Hepatocyte (in vitro differentiated cells): ENCODE data around the gene ZBTB22. TPM values are rescaled to one million over a fixed set of nuclear protein-coding genes. Genes with fewer than 3 reads are reported as not detected.

Experiments
- DNase-seq: peaks from one replicate; pipeline ENCODE4 v3.0.0-alpha.2; 2016; ENCODE audit warnings: low spot score
- H2AFZ ChIP-seq: fragments of 200-600 bp; sonication (generic); 2 replicates; pipeline ENCODE4 v1.6.0; 2016; ENCODE audit warnings: antibody characterized with exemption, mild to moderate bottlenecking
- H3K27ac ChIP-seq: fragments of 200-600 bp; sonication (generic); 2 replicates; pipeline ENCODE4 v1.5.1; 2016; ENCODE audit warnings: mild to moderate bottlenecking
- H3K27me3 ChIP-seq: fragments of 200-600 bp; sonication (generic); 2 replicates; pipeline ENCODE4 v1.6.1; 2016
- H3K36me3 ChIP-seq: fragments of 200-600 bp; sonication (generic); replicated peaks from 2 replicates; pipeline ENCODE4 v1.5.1; 2016; ENCODE audit warnings: low read depth; ENCODE audit not compliant: insufficient read depth
- H3K4me1 ChIP-seq: fragments of 200-600 bp; sonication (generic); 2 replicates; pipeline ENCODE4 v1.5.1; 2016; ENCODE audit warnings: mild to moderate bottlenecking, moderate library complexity; ENCODE audit not compliant: insufficient read depth
- H3K4me2 ChIP-seq: fragments of 200-600 bp; sonication (generic); 2 replicates; pipeline ENCODE4 v1.6.0; 2016
- H3K4me3 ChIP-seq: fragments of 200-600 bp; sonication (generic); 2 replicates; pipeline ENCODE4 v1.5.1; 2016; ENCODE audit warnings: mild to moderate bottlenecking
- H3K79me2 ChIP-seq: fragments of 200-600 bp; sonication (generic); 2 replicates; pipeline ENCODE4 v1.6.0; 2017; ENCODE audit warnings: mild to moderate bottlenecking
- H3K9me2 ChIP-seq: fragments of 200-600 bp; sonication (generic); replicated peaks from 2 replicates; pipeline ENCODE4 v1.6.0; 2017; ENCODE audit warnings: mild to moderate bottlenecking; ENCODE audit not compliant: insufficient read depth
- H3K9me3 ChIP-seq: fragments of 200-600 bp; sonication (generic); 2 replicates; pipeline ENCODE4 v1.5.1; 2016; ENCODE audit warnings: low read depth, mild to moderate bottlenecking
- H4K20me1 ChIP-seq: fragments of 200-600 bp; sonication (generic); 2 replicates; pipeline ENCODE4 v1.6.0; 2016; ENCODE audit warnings: mild to moderate bottlenecking; ENCODE audit not compliant: insufficient read depth, poor library complexity, severe bottlenecking
- EZH2 ChIP-seq: fragments of 200-600 bp; sonication (generic); IDR thresholded peaks from 2 replicates; pipeline ENCODE4 v1.6.1; 2016; ENCODE audit warnings: antibody characterized with exemption, mild to moderate bottlenecking, borderline replicate concordance
- EZH2phosphoT487 ChIP-seq: fragments of 200-600 bp; sonication (generic); IDR thresholded peaks from one replicate; pipeline ENCODE4 v1.6.1; 2018; ENCODE audit warnings: antibody characterized with exemption, mild to moderate bottlenecking, low read depth, moderate library complexity; ENCODE audit not compliant: unreplicated experiment, severe bottlenecking
- WGBS: methylation state at CpG from one replicate; pipeline ENCODE4 v1.1.6; 2016; ENCODE audit warnings: low lambda C conversion rate; ENCODE audit errors: missing lambda C conversion rate; 5-methylcytosine and 5-hydroxymethylcytosine counted together
- polyA plus RNA-seq: library from polyadenylated mRNA; unstranded; fragments of >200 nt; fragmentation: Nextera tagmentation; extraction: Ambion mirVana; gene quantifications from 2 replicates; pipeline ENCODE4 v1.2.1, GENCODE V29; 2016
- total RNA-seq: library from RNA; depleted of rRNA; stranded (reverse); fragments of >200 nt; gene quantifications from 2 replicates; pipeline ENCODE4 v1.2.3, GENCODE V29; 2014
- TF ChIP-seq, protein P1 (sequence below): fragments of 200-600 bp; sonication (generic); IDR thresholded peaks from 2 replicates; pipeline ENCODE4 v1.5.1; 2016; ENCODE audit warnings: antibody characterized with exemption, mild to moderate bottlenecking; ENCODE audit not compliant: poor library complexity

ZBTB22 gene
- total and polyA plus RNA-seq, 2 experiments from 2014 or later, result 23.2 to 23.4 TPM

DNA sequence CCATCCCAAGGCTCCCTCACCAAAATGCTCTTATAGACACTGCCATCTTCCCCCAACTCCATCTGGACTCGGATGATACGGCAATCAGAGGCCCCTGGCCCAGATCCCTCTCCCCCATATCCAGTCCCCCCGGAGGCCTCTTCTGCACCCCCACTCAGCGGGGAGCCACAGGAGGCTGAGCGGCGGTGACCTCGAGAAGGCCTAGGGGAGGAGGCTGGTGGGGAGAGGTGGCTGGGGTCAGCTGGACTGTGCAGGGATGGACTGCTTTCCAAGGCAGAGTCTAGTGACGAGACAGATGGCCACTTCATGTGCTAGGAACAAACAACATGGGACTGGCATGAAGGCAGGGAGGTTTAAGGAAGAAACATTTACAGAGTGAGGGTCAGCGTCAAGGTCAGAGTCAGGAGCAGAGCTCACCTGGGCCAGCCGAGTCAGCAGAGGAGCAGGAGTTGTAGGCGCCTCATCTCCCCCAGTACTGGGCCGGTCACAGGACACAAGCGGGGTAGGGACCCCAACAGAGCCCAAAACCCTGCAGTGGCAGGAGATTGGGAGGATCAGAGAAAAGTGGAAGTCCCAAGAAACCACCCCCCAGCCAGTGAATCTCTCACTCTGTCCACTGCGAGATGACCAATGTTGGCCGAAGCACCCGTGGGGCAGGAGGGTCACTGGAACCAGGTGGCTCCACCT is 24.4 kb downstream of the ZBTB22 start:
- no peaks in the 10 kb centered on the region for H3K36me3 ChIP-seq
- H3K4me2 ChIP-seq, result no peak overlapping the region
- H3K9me3 ChIP-seq, result no peaks in the 10 kb centered on the region
- peaks cover 16% of the 10 kb centered on the region for H3K4me1 ChIP-seq
- H3K9me2 ChIP-seq, result no peaks in the 10 kb centered on the region
- H4K20me1 ChIP-seq, result no peaks in the 10 kb centered on the region
- H3K79me2 ChIP-seq, result peaks cover 39% of the 10 kb centered on the region
- no peak for TF ChIP-seq EZH2phosphoT487
- TF ChIP-seq, protein P1, sequence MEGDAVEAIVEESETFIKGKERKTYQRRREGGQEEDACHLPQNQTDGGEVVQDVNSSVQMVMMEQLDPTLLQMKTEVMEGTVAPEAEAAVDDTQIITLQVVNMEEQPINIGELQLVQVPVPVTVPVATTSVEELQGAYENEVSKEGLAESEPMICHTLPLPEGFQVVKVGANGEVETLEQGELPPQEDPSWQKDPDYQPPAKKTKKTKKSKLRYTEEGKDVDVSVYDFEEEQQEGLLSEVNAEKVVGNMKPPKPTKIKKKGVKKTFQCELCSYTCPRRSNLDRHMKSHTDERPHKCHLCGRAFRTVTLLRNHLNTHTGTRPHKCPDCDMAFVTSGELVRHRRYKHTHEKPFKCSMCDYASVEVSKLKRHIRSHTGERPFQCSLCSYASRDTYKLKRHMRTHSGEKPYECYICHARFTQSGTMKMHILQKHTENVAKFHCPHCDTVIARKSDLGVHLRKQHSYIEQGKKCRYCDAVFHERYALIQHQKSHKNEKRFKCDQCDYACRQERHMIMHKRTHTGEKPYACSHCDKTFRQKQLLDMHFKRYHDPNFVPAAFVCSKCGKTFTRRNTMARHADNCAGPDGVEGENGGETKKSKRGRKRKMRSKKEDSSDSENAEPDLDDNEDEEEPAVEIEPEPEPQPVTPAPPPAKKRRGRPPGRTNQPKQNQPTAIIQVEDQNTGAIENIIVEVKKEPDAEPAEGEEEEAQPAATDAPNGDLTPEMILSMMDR, result no peak
- no peak for TF ChIP-seq EZH2
- no peak overlapping the region for H3K27ac ChIP-seq
- no peak overlapping the region for H3K4me3 ChIP-seq
- no peak for DNase-seq
- WGBS, result 94% methylated on average over 16 of the region's 16 CpGs
- H2AFZ ChIP-seq, result no peak overlapping the region
- no peaks in the 10 kb centered on the region for H3K27me3 ChIP-seq

DNA sequence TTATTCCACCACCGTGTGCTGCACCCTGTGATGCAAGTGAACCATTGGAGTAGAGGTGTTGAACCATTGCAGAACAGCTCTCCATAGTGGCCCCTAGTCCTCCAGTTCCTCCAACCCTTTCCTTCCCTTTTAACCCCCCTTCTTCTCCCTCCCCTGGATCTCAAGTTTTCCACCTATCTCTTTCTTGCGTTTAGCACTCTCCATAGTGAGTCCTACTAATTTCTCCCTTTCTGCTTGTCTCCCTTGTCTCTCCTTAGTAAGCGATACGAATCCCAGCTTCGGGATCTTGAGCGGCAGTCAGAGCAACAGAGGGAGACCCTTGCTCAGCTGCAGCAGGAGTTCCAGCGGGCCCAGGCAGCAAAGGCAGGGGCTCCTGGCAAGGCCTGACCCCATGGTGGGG is 27.1 kb downstream of the ZBTB22 start:
- H3K4me3 ChIP-seq, result peak overlapping the region; percentile 26

DNA sequence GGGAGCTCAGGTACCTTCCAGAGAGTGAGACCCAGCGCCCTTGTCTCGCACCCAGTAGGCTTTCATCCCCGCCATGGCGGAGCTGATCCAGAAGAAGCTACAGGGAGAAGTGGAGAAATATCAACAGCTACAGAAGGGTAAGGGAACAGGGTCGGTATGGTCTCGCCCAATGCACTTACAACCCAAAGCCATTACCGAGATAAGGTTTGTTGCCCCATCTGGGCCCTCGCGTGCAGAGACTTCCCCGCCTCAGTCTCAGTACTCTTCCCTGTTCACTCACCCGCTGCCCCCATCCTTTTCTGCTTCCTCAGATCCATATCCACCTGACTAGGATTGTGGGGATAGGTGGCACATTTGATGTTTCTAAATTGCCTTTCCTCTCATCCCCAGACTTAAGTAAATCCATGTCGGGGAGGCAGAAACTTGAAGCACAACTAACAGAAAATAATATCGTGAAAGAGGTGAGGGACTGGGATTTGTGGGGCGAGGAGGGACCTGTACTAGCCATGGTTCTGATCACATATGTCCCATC is 27.7 kb downstream of the ZBTB22 start:
- Histone ChIP-seq H3K9me3 (no peaks in the 10 kb centered on the region), H3K79me2 (peaks cover 29% of the 10 kb centered on the region), H3K9me2 (no peaks in the 10 kb centered on the region), H2AFZ (peak overlapping the region; percentile 24), H3K27me3 (no peaks in the 10 kb centered on the region), H3K36me3 (no peaks in the 10 kb centered on the region), H3K4me1 (peaks cover 13% of the 10 kb centered on the region), H3K27ac (peak overlapping the region; percentile 54), H3K4me3 (peak overlapping the region; percentile 26), H4K20me1 (no peaks in the 10 kb centered on the region), H3K4me2 (peak overlapping the region; percentile 88)
- no peak for TF ChIP-seq EZH2phosphoT487
- TF ChIP-seq EZH2, result no peak
- TF ChIP-seq, protein P1, result no peak
- no peak for DNase-seq
- 6% methylated on average over 14 of the region's 14 CpGs for WGBS

More for the DNA sequence above, 27.1 kb downstream of the ZBTB22 start:
- Histone ChIP-seq H3K4me1 (peaks cover 13% of the 10 kb centered on the region), H3K27ac (peak overlapping the region; percentile 54), H3K9me3 (no peaks in the 10 kb centered on the region), H3K9me2 (no peaks in the 10 kb centered on the region), H2AFZ (no peak overlapping the region), H3K36me3 (no peaks in the 10 kb centered on the region), H3K27me3 (no peaks in the 10 kb centered on the region), H3K4me2 (peak overlapping the region; percentile 88), H4K20me1 (no peaks in the 10 kb centered on the region), H3K79me2 (peaks cover 29% of the 10 kb centered on the region)
- WGBS, result 87% methylated on average over 7 of the region's 7 CpGs
- no peak for DNase-seq
- TF ChIP-seq EZH2 (no peak), EZH2phosphoT487 (no peak)
- TF ChIP-seq, protein P1, result no peak
